Measurements from ENCODE around the gene SHANK1.

Gene SHANK1

DNA sequence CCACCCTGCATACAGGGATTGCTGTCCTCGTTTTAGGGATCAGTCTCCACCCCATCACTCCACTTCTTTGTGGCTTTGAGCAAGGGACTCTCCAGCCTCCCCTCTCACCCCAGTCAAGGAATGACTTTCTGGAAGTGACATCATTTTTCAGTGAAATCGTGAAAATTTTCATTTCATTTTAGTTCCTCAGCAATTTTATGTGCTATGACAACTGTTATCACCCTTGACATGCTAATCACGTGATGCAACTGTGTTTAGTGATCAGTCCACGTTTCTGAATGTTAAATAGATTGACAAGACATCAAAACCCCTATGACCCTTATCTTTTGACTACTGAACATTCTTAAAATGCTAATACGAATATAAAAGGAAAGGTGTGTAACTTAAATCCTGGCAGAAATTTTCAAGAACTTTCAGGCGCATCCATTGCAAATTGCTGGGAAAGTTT lies 62.4 kb downstream of the SHANK1 start:
- DNase-seq, result no peak

DNA sequence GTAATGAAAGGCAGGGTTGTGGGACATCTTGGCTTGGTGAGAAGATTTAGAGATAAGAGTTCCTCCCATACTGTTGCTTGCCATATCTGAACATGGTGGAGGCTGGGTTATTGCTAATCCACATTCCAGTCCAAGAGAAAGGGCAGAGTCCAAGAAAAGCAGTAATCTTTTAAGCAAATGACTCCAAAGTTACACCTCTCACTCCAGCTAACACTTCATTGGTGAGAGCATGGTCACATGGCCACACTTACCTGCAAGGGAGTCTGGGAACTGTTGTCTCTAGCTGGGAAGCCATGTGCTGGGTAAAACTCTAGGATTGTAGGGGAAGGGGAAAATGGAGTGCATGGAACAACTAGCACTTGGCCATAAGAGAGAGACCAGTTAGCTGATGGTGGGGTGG lies 64.7 kb downstream of the SHANK1 start:
- DNase-seq, result no peak

DNA sequence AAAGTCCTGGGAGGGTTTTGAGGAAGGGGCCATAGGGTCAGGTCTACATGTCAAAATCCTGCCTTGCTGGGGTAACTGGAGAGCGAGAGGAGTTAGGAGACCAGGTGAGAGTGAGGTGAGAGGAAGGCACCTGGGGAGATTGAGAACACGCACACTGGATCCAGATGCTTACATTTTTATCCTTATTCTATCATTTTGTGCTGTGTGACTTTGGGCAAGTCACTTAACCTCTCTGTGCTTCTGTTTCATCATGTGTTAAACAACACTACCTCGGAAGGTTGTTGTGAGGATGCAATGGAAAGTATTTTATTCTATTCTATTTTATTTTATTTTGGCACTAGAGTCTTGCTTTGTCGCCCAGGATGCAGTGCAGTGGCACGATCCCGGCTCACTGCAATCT lies 66.9 kb downstream of the SHANK1 start:
- DNase-seq, result no peak

DNA sequence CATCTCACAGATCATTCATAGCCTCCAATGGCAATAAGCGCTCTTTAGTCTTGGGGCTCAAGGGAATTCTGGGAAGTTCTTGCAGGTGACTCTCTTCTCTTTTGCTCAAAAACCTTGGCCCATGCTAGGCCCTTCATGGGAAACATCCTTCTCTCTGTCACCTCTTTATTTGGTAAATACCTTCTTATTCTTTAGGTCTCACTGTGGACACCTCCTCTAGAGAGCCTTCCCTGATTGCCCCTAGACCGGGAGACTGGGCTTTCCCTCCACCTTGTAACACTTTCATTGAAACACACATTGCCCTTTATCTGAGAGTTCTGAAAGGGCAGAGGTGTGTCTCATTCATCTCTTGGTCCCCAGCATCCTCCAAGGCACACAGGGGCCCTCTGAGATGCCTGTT lies 68.4 kb downstream of the SHANK1 start:
- no peak for DNase-seq

DNA sequence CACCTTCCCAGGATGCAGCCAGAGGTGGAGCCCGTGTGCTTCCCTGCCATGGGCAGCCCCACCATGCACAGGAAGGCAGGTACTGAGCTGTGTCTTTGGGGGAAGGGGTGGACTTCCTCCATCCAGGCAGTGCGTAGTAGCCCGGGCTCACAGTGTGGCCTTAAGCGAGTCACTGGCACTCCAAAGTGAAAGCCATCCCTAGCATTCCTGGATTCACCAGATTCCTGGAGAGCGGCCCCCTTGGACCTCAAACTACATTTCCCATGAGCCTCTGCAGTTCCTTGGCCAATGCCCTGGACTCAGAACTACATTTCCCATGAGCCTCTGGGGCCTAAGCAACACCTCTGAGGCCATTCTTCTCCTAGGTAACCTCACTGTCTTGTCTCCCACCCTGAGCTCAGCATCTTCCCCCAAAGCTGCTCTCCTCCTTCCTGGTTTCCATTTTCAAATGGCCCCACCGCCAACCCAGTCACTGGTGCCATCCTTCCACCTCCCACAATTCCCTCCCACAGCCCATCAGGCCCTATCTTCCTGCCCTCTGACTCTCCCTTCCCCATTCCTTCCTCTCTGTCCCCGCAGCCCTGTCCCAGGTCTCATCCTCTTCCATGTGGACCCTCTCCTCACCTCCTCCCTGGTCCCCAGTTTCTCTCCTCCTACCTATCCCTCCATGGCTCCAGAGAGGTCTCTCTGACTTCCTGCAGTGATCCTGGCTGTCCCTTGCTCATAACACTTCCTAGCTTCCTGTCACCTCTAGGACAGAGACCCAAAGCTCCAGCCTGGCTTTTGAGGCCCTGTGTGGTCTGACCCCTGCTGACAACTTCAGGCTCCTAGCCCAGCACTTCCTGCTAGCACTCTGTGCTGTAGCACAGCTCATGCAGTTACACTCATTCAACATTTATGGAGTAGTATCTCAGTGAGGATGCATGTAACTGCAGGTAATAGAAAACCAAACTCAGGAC lies 69.9 kb downstream of the SHANK1 start, which contains the start of gene C19orf81:
C19orf81 (plus strand) TSS at position 13 of the 959 bp plus-strand sequence; CDS start at position 13, 0 bp downstream.
- DNase-seq, result no peak

DNA sequence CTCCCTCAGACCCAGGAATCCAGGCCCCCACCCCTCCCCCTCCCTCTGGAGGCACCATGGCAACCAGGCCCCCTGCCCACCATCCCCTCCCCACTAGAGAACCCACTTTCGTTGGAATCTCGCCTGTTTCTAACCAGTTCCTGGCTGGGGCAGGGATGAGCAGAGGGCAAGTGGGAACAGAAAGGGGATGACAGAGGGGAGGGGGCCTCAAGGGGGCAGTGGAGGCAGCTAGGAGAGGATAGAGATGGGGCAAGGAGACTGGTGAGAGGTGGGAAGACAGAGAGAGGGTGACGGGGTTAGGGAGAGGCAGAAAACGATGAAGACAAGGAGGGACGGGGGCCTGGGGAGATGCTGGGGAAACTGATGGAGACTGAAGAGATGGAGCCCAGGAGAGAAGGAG lies 70.9 kb downstream of the SHANK1 start:
- DNase-seq, result no peak

DNA sequence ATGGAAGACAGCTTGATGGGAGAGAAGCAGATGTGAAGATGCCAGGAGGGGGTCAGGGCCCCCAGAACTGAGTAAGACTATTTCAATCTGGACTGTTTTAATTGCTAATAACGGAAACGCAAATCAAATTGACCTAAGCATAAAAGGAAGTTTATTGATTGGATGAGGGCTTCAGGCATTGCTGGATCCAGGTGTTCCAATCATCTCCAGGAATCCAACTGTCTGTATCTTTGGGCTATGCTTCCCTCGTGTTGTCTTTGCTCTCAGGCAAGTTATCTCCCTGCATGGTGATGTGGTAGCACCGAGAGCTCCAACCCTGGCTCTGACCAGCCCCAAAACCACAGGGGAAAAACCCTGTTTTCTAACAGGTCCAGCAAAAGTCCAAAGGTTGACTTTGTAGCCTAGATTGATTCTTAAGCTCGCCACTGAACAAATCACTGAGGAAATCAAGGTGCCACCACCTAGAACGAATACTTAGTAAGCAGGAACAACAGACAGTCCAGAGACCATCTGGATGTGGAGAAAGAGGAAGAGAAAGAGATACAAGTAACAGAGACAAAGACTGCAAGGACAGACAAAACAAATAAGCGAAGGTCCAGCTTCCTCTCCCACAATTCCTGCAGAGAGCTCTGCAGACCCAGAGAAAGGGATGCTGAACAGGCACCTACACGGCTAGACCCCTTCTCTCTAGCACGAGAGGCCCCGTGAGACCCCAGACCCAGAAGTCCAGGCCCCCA lies 71.6 kb downstream of the SHANK1 start:
- no peak for DNase-seq

DNA sequence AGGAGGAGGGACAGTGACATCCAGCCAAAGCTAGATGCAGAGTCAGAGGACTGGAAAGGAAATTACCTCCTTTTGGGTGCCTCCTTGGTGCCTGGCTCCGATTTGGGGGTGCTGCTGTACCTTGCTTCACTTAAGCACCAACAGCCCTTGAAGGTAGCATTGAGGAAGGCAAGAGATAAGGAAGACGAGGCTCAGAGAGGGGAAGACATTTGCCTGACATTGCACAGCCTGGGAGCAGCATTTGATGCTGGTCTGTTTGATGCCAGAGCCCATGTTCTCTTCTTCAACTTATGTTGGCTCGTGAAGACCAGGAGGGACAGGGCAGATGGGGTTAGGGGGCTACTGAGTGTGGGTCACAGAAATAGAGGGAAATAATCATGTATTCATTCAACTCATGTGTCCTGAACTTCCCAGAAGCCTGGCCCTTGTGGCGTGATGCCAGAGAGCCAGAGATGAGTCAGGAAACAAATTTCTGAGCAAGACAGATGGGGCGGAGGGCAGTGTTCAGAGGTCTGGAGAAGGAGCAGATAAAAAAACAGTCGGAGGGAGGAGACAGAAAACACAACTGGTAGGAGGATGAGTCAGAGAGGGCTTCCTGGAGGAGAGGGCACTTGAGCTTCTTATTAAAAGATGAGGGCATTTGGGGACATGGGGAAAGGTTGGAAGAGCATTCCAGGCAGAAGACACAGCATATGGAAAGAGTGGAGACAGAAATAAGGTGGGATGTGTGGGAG lies 73.4 kb downstream of the SHANK1 start:
- no peak for DNase-seq

DNA sequence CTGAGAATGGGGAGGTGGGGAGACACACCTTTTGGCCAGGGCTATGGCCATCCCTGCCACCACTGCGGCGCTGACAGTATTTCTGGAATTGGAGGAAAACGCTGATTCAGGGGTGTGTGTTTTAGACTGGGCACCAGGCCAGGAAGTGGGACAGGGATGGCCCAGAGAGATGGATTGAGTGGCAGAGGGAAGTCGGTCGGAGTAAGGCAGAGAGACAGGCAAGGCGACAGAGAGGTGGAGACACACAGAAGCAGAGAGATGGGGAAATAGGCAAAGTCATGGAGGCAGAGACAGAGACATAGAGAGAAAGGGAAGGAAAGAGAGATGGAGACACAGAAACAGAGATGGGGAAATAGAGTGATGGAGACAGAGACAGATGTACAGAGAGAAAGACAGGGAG lies 74.5 kb downstream of the SHANK1 start:
- no peak for DNase-seq

DNA sequence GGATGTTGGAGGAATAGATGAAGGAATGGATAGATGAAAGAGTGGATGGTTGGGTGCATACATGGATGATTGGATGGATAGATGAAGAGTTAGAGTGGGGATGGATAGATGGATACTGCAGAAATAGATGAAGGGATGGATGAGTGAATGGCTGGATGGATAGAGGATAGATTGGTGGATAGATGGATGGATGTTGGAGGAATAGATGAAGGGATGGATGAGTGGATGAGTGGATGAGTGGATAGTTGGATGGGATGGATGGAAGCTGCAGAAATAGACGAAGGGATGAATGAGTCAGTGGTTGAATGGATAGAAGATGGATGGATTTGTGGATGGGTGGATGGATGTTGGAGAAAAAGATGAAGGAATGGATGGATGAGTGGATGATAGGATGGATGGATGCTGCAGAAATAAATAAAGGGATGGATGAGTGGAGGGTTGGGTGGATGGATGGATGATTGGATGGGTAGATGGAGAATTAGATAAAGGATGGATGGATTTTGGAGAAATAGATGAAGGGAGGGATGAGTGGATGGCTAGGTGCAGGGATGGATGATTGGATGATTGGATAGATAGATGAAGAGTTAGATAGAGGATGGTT lies 75.2 kb downstream of the SHANK1 start:
- DNase-seq, result no peak

DNA sequence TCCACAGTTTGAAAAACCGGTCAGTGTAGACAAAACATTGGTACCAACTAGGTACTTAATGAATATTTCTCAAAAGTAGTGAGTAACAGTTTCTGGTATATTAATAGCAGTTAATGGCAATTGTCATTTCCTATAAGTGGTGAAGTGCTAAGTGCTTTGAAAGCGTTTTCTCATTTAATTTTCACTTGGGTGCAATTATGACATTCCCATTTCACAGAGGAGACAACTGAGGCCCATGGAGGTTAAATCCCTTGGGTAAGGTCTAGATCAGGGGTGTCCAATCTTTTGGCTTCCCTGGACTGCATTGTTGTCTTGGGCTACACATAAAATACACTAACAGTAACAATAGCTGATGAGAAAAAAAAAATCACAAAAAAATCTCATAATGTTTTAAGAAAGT lies 79.2 kb downstream of the SHANK1 start:
- DNase-seq, result no peak

DNA sequence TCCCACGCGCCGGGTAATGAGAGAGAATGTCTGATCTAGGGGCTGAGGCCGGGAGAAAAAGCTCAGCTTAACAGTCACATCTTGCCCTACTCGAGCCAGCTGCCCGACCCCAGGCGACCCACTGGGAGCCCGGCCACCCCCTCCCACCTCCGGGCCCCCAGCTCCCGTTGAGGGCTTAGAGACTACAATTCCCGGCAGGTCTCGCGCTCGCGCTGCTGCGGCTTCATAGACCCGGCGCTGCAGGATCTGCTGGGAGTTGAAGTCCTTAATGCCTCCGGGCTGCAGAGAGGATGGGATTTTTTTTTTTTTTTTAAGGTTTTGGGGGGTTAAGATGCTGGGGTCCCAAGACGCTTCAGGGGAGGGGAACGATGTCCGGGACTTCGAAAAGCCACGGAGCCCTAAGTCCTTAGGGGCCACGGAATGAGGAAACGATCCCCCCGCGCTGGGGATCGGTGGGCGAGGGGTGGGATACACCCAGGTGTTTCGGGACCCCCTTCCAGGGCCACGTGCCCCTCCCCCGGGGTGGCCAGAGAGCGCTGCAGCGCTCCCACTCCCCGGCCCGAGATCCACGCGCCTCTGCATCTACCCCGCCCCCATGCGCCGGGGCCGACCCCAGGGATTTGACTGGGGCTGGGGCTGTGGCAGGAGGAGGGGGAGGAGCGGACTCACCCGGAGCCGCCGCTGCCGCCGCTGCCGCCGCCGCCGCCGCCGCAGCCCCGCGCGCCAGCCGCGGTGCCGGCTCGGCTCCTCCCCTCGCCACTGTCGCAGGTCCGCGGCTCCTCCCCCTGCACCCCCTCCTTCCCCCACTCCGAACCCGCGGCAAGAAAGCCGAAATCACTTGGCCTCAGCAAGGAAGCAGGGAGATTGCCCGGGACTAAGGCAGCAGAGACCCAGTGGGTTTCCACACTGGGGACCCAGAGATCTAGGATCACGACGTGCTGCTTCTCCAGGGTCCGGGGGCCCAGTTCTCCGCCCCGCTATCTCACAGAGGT lies 80.2 kb downstream of the SHANK1 start, which contains the start of gene SYT3:
SYT3 (minus strand) TSS at position 761 of the 992 bp plus-strand sequence. CDS start 2,470 bp downstream, outside the sequence.
- DNase-seq, result no peak

DNA sequence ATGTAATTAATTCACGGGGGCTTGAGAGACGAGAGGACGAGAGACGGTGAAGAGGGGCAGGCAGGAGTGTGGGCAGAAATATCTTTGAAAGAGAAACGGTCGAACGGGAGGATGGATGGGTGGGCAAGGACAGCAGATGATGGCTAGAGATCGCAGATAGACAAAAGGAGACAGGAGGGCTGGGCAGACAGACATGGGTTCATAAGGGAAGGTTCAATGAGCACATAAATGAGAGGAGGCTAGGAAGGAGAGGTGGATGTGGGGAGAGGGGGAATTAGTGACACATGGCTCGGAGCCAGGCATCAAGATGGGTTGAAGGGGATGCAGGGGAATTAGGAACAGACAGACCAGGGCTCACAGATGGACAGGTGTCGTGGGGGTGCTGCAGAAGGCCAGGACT lies 81.0 kb downstream of the SHANK1 start:
- no peak for DNase-seq

DNA sequence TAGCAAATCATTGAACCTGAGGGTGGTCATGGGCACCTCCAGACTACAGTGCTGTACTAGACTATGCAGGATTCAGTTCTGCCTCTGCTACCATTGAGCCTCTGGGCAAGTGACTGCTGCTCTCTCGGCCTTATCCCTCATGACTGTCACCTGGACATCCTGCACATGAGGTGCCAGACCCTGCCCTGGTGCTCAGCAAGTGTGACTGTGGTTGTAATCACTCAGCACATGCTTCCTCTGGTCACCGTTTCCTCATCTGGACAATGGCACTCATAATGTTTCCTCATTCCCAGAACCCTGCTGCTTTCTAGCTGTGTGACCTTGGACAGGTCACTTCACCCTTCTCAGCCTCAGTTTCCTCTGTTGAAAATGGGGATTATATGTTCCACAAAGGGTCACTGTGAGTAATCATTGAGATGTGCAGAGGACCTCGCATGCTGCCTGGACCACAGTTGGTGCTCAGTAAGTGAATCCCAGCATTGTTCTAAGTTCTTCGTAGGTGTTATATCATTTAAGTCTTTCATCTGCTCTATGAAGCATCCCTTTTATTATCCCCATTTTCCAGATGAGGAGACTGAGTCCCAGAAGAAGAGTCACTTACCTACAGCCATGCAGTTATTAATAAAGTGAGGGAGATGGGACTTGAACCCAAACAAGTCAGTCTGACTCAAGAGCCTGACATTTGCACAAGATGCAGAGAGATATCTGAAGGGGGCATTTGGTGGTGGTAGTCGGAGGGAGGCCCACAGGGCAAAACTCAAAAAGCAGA lies 83.1 kb downstream of the SHANK1 start:
- DNase-seq, result no peak

DNA sequence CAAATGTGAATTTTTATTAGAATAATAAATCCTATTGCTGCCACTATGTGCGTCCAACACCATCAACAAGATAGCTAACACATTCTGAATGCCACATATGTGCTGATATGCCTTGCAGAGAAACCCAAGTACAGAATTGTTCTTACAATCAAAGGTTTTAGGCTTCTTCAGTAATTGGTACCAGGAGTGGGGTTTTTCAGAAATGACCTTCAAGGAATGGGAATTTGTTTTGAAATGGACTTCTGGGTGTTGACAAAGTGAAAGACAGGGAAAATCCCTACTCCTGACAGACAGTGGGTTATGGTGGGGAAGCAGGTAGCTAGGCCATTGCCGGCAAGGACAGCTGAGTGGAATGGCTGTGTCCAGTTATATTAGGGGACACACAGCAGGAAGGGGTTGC lies 85.6 kb downstream of the SHANK1 start:
- no peak for DNase-seq

DNA sequence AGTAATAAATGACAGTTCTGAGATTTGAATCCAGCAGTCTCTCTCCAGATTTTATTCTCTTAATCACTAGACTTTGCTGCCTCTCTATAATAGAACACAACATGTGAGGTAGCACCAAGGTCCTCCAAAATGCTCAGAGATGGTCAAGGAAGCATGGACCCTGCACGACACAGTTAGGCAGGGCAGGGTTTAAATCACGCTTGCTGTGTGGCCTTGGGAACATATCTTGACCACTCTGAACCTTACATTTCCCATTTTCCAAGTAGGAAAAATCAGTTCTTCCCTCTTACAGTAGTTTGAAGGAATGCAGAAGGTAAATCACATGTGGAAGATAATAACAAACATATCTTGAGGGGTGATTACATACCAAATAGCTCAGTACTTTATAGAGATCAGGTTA lies 86.2 kb downstream of the SHANK1 start:
- DNase-seq, result no peak

DNA sequence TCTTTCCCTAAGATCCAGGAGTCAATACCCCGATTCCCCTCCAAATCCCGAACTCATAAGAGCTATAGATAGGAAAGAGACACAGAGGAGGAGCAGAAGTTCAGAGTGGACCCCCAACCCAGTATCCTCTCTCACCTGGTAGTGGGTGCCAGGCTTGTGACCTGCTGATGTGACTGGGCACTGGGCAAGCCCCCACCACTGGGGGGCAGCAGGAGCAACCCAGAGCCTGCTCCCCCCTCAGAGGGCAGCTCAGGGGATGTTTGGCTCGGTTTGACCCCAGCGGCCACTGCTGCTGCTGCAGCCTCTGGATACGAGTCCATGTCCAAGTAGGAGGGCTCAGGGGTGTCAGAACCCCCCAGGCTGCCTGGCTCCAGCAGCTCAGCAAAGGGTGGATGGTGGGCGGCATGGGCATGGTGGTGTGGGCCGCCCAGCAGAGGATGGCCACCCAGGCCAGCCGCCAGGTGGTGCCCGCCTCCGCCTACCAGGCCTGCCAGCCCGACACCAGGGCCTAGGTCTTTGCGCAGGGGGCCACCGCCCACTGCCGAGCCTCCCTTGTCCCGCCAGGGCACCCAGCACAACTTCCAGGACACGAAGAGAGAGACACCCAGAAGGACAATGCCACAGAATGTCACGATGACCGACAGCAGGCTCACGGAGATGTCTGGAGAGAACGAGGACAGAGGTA lies 87.3 kb downstream of the SHANK1 start:
- DNase-seq, result no peak

DNA sequence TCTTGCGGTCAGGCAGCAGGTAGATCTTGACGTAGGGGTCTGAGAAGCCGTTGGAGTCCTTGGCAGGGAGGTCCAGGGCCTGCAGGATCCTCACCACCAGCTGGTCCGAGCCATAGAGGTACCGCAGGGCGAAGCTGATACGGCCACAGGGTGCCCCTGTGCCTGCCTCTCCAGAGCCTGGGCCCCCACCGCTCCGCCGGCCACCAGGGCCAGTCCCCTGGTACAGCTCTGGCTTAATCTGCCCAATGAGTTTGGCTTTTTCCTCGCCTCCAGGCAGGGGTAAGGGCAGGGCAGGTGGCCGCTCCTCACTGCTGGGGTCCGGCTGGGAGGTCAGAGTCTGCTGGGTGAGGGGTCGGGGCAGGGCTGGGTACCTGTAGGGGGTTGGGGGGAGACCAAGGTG lies 89.8 kb downstream of the SHANK1 start:
- DNase-seq, result no peak

DNA sequence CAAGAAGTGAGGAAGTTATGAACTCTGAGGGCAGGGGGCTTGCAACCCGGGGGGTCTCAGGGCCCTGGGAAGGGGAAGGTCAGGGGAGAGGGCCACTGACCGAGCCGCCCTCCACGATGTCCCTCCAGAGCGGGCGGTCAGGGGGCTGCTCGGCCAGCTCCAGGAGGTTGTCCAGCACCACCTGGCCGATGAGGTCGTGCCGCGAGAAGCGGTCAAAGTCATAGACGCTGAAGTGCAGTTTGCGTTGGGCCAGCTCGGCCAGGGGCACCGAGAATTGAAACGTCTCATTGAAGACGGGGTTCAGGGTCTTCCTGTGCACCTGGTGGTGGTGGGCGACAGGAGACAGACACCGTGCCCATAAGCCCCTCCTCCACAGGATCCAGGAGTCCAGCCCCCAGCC lies 90.4 kb downstream of the SHANK1 start:
- DNase-seq, result no peak

DNA sequence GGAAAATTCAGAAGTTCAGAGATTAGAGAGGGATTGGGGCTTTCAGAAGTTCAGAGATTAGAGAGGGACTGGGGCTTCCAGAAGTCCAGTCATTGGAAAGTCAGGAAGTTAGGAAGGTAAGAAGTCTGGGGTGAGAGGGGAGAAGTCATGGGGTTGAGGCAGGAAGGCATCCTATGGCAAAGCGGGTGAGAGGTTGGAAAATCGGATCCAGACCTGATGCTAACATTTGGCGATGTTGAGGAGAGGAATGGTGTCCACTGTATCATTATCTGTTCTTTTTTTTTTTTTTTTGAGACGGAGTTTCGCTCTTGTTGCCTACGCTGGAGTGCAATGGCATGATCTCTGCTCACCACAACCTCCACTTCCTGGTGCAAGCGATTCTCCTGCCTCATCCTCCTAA lies 91.1 kb downstream of the SHANK1 start:
- no peak for DNase-seq
